Measurements from ENCODE around the gene ADK.

Gene ADK

GRCh38 chr10:74690393-74690792 is 539.4 kb downstream of the ADK start:
- DNase-seq = no peak

DNA sequence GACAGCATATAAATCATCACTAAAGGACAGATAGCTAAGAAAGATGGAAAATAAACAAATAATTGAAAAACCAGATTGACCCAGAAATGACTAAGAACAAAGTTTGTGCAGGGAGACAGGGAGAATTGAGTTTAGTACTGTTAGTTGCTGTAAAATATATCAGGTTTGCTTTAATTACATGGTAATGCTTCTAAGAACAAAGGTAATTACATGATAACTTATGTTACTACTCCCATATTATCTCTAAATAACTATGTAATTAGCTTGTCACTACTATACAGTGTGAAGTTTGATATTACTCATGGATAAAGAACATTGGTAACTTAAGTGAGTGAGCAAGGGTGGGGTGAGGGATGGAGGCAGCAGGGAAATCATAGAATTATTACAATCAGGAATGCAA is 540.1 kb downstream of the ADK start:
- no peak for DNase-seq

DNA sequence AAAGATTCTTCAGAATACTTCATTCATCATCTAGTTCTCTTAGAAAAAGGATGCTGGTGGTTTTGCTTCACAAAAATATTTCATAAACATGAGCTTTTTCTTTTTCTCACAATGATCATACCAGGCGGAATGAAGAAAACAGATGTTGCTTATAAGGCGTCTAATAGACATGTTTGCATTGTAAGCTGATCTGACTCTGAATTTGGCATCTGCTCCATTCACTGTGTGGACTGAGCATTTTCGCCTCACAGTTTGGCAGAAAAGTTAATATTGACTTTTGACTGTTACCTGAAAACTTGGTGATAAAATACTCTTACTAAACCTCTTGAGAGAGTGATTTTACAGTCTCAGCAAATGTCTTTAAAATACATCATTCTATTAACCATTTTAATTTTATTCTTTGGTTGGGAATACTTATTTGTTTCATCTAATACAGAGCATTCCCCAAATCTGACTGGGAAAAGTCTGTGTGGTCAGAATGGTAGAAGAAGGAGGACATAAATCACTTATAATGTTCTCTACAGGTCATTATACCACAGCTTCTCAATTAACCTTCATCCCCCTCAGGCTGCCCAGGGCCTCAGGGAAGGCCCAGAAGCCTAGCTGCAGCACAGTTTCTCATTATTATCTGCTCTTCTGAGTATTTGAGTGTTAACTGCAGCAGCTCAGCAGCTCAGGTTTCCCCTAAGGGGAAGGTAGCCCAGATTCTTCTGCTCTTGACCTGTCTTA is 553.8 kb downstream of the ADK start:
- DNase-seq = no peak

DNA sequence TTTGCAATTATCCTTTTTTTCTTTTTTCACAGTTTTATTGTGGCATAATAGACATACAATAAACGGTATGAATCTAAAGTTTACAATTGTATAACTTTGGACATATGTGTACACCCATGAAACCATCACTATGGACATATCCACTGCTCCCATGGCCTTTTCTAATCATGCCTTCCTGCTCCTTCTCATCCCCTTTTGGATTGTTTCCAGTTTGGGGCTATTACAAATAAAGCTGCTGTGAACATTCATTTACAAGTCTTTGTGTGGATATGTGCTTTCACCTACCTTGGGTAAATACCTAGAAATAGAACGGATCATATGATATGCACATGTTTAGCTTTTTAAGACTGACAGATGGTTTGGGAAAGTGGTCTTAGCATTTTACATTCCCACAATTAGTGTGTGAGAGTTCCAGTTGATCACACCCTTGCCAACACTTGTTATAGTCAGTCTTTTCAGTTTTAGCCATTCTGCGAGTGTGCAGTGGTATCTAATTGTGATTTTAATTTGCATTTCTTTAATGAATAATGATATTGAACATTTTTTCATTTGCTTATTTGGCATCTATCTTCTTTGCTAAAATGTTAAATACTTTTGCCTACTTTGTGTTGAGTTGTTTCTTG is 554.4 kb downstream of the ADK start:
- DNase-seq = no peak

GRCh38 chr10:74706966-74707365 is 555.9 kb downstream of the ADK start:
- no peak for DNase-seq

DNA sequence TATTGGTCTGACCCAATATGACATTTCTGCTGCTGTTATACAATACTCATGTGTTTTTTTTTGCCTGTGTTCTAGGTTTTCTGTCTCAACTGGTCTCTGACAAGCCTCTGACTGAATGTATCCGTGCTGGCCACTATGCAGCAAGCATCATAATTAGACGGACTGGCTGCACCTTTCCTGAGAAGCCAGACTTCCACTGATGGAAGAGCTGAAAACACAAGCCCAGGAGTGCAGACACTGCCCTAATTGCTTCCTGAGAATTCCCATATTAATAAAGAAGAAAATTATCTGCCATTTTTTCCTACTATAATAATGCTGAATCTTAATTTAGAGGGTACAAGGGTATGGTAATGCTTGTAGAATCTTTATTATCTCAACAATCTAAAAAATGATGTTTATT is 557.2 kb downstream of the ADK start:
- DNase-seq = no peak

- no peak for DNase-seq
Observed at GRCh38 chr10:74718208-74718607, 567.2 kb downstream of the ADK start.

- no peak for DNase-seq
Observed at GRCh38 chr10:74728225-74728624, 577.2 kb downstream of the ADK start.

DNA sequence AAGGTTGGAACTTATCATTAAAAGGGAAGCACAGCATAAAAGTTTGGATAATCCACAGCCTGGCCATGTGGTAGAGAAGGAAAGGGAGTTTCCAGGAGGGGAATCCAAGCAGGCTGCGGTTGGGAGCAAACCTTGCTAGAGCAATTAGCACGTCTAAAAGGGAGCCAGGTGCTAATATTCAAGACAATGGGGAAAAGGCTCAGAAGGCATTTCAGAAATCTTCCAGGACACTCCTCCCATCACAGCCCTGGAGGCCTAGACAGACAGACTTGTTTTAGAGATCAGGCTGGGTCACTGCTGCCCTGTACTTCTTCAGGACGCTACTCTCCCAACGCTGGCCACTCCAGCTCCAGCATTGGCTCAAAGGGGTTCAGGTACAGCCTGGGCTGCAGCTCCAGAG is 579.2 kb downstream of the ADK start:
- DNase-seq = no peak

DNA sequence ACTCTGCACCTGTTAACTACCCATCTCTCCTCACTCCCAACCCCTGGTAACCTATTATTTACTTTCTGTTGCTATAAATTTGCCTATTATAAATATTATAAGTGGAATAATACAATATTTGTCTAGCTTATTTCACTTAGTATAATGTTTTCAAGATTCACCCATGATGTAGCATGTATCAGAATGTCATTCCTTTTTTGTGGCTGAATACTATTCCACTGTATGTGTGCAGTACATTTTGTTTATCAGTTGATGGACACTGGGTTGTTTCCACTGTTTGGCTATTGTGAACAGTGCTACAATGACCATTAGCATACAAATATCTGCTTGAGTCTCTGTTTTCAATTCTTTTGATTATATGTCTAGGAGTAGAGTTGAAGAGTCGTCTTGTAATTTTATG is 582.6 kb downstream of the ADK start:
- no peak for DNase-seq

DNA sequence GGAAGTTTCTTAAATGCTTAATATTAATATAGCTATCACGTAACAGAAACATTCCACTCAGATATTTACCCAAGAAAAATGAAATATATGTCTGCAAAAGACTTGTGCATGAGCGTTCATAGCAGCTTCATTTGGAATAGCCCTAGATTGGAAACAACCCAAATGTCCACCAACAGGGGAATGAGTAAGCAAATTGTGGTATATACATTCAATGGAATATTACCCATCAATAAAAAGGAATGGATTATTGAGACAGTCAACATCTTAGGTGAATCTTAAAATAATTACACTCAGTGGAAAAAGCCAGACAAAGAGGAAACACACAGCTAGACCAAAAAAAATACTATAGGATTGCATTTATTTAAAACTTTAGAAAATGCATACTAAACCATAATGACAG is 585.0 kb downstream of the ADK start:
- no peak for DNase-seq

- no peak for DNase-seq
Observed at GRCh38 chr10:74738052-74738451, 587.0 kb downstream of the ADK start.

DNA sequence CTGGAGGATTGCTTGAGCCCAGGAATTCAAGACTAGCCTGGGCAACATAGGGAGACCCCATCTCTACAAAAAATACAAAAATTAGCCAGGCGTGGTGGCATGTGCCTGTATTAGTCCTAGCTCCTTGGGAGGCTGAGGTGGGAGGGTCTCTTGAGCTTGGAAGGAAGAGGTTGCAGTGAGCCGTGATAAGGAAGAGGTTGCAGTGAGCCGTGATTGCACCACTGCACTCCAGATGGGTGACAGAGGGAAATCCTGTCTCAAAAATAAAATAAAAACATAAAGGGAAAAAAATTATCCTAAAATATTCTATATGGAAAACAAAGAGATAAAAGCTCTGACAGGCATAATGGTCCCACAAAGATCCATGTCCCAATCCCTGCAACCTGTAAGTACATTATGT is 587.5 kb downstream of the ADK start:
- DNase-seq = no peak

DNA sequence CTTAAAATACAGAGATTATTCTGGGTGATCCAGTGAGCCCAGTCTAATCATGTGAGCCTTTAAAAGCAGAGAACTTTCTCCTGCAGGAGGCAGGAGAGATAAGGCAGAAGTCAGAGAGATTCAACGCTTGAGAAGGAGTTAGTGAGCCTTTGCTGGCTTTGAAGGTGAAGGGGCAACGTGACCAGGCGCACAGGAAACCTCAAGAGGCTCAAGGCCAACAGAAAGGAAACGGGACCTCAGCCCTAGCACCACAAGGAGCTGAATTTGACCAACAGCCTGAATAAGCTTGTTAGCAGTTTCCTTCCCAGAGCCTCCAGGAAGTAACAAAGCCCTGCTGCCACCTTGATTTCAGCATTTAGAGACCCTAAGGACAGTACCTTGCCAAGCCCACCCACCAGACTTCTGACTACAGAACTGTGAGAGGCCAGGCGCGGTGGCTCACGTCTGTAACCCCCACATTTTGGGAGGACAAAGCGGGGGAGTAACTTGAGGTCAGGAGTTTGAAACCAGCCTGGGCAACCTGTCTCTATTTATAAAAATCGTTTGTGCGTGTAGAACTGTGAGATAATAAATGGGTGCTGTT is 588.1 kb downstream of the ADK start:
- no peak for DNase-seq

DNA sequence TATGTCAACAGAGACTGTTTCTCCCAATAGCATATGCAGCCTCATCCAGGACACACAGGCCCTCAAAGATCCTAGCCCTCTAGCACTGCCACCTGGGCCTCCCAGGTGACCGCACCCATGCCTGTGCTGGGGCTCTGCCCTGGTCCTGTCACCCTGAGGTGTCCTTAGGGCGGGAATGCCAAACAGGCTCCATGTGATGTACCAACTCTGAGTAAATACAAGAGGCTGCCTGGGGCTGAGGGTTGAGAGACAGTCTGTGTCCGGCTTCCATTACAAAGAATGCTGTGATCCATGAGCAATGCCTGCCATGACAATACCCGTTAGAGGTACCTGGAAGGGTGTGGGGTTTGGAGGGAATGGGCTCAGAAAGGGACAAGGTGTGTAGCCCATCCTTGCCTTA is 592.4 kb downstream of the ADK start:
- DNase-seq = no peak

- no peak for DNase-seq
Observed at GRCh38 chr10:74745449-74745848, 594.4 kb downstream of the ADK start.

- no peak for DNase-seq
Observed at GRCh38 chr10:74746813-74747212, 595.8 kb downstream of the ADK start.

- no peak for DNase-seq
Observed at GRCh38 chr10:74748468-74749031, 597.5 kb downstream of the ADK start.

GRCh38 chr10:74750848-74751274 is 599.8 kb downstream of the ADK start:
- no peak for DNase-seq

DNA sequence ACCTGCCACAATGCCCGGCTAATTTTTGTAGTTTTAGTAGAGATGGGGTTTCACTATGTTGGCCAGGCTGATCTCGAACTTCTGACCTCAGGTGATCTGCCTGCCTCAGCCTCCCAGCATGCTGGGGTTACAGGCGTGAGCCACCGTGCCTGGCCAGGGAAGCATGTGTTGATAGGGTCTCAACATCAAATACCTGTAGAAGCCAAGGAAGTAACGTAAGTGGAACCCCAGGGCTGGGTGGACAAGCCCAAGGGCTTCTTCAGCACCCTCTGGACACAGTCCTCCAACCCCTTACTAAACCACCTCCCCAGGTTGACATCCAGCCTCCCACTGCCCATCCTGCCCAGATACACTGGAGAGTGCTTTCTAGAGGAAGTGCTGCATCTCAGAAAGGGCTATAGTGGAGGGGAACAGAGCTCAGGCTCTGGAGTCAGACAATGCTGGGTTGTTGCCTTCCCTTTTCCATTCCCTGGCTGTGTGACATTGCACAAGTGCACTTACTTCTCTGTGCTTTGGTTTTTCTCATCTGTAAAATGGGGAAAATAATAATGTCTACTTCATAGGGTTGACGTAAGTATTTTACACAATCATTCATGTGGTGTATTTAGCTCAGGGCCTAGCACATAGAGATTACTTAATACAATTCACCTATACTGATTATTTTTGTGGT is 601.5 kb downstream of the ADK start:
- no peak for DNase-seq

- DNase-seq = no peak
Observed at GRCh38 chr10:74753442-74754211, 602.6 kb downstream of the ADK start.

DNA sequence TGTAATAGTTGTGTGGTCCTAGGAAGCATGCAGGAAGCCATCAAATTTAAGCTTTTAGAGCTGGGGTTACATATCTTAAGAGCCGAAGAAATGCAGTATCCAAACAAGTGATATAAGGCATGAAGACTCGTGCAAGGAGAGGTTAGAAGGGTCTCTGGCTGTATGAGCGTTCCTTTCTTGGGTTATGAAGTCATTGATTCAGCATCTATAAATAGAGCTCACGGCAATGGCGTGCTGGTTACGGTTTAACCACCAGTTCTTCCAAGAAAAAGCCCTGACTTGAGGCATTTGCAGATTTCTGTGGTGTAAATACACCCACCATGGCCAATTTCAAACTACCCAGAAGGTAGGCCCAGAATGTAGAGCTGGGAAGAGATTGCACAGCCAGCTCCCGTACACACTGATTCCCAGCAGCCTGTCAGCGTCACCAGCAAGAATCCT is 603.4 kb downstream of the ADK start:
- no peak for DNase-seq

GRCh38 chr10:74755273-74755672 is 604.3 kb downstream of the ADK start:
- no peak for DNase-seq

All from amniotic stem cell (primary cell).